D721Med (cell line): ENCODE data around the gene FAM43A.

ENCODE experiments used
- DNase-seq: peaks from one replicate; pipeline ENCODE4 v3.0.0; 2011; ENCODE audit warnings: low spot score; ENCODE audit not compliant: insufficient read length
- FAIRE-seq: peaks from 2 replicates; lab custom pipeline; 2011; peaks lifted over from hg19 to GRCh38; lab: Jason Lieb, UNC
- CTCF ChIP-seq: IDR thresholded peaks from 2 replicates; pipeline ENCODE4 v1.5.1; 2012; ENCODE audit warnings: mild to moderate bottlenecking, control low read depth; ENCODE audit not compliant: insufficient read depth; ENCODE audit errors: missing control alignments

Gene FAM43A

GRCh38 chr3:194715022-194715800 lies 29.5 kb downstream of the FAM43A start:
- FAIRE-seq (no peak), DNase-seq (no peak)
- TF ChIP-seq CTCF = no peak

GRCh38 chr3:194718079-194718478 lies 32.4 kb downstream of the FAM43A start:
- DNase-seq = no peak
- TF ChIP-seq CTCF = no peak
- FAIRE-seq = no peak

- FAIRE-seq (no peak), DNase-seq (no peak)
- no peak for TF ChIP-seq CTCF
Observed at GRCh38 chr3:194720048-194720447, 34.4 kb downstream of the FAM43A start.

GRCh38 chr3:194723846-194724618 lies 38.3 kb downstream of the FAM43A start:
- TF ChIP-seq CTCF = no peak
- DNase-seq = no peak
- no peak for FAIRE-seq

DNA sequence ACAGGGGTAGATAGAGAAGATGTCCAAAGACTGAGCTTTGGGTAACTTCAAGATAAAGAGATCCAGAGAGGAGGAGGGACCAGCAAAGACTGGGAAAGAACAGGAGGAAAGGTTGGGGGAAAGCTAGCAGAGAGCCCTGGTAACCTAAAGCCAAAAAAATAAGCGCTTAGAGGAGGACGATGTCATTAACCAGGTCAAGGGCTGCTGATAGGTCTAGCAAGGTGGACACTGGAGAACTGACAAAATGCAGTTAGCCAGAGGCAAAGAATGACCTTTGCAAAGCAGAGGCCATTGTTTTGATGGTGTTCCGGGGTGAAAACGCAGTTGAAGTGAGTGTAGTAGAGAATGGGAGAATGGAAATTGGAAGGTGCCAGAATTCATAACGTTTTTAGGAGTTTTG lies 39.7 kb downstream of the FAM43A start:
- DNase-seq (no peak), FAIRE-seq (no peak)
- no peak for TF ChIP-seq CTCF

GRCh38 chr3:194727435-194728128 lies 41.9 kb downstream of the FAM43A start:
- no peak for TF ChIP-seq CTCF
- DNase-seq (no peak), FAIRE-seq (no peak)
